Testis (tissue), 2 donors: ENCODE results near the gene MAP2.

Experiments used
- CTCF ChIP-seq, 3 experiments: fragments of 450-650 bp in 2 of 3; fragments of 200-600 bp in 1 of 3; sonication (generic) in 1 of 3; IDR thresholded peaks; one replicate each; pipeline ENCODE4 v1.5.1; 2016 to 2019; ENCODE audit warnings: antibody characterized with exemption in 3 of 3, mild to moderate bottlenecking in 2 of 3, moderate library complexity in 1 of 3
- POLR2A ChIP-seq: fragments of 450-650 bp; IDR thresholded peaks from one replicate; pipeline ENCODE4 v1.6.1; 2017; ENCODE audit warnings: antibody characterized with exemption, mild to moderate bottlenecking, moderate library complexity

- TF ChIP-seq POLR2A (no peak), CTCF (IDR thresholded peaks at IDR 0.05) (no peak)
These were observed 12.1 kb upstream of the MAP2 start for GRCh38 chr2:209411718-209412117.
